ENCODE measurements around the gene GET3.
A peak's percentile ranks its signal among the peaks of the same experiment; 100 is the strongest.
"Not testable (repeated sequence)": the region's sequence is repeated elsewhere in the genome, so short reads cannot be mapped to it uniquely, and the experiment has no call there.

GET3 gene

DNA sequence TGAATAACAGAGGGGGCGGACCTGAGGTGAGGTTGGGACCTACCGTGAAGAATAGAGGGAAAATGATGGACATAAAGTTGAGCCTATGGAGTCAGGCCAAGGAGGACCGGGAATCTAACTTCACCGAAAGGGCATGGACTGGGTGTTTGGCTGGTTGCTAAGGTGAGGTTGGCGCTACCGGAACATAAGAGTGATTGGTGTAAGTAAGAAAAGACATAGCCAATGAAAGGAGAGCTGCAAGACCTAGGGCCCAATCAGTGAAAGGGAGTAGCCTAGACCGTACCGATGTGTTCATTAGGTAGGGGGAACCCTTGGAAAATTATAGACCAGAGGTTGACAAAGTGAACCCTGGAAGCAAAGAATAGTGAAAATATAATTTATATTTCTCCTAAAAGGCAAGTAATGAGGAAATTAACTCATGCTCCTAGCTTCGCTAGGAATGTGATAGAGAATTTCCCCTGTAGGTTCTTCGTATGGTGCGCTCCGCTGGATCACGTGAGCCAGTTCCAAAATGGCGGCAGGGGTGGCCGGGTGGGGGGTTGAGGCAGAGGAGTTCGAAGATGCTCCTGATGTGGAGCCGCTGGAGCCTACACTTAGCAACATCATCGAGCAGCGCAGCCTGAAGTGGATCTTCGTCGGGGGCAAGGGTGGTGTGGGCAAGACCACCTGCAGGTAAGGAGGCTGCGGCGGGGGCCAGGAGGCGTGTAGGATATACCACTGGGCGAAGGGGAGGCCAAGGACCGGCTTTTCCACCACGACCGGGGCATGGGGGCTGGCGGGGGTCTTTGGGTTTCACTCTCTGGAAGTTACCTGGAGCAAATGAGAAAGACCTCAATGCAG is at the start of gene GET3:
Gene GET3 (plus strand): TSS at position 503 of the 840 bp plus-strand sequence. CDS start 9 bp downstream, at position 512.
- DNase-seq (ENCODE audit: low read depth in 2 of 2) = peak; percentile 44 to 59

DNA sequence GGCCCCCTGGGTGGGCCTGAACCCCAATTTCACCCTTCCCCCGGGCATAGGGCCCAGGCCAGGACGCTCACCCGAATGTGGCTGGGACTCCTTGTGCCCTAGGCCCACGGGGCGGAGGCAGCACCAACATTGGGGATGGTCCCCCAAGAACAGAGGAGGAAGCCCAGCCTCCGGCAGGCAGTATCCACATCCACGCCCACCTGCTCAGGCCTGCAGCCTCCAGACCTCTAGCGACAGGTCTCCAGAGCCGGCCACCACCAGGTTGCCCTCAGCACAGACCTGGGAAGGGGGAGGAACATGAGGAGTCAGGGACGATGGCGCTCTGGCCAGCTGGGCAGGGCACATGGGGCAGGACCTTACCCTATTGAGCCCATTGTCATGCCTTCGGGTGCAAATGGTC is 48.3 kb upstream of the GET3 start:
- no peak for DNase-seq (ENCODE audit: low read depth in 2 of 2)

DNA sequence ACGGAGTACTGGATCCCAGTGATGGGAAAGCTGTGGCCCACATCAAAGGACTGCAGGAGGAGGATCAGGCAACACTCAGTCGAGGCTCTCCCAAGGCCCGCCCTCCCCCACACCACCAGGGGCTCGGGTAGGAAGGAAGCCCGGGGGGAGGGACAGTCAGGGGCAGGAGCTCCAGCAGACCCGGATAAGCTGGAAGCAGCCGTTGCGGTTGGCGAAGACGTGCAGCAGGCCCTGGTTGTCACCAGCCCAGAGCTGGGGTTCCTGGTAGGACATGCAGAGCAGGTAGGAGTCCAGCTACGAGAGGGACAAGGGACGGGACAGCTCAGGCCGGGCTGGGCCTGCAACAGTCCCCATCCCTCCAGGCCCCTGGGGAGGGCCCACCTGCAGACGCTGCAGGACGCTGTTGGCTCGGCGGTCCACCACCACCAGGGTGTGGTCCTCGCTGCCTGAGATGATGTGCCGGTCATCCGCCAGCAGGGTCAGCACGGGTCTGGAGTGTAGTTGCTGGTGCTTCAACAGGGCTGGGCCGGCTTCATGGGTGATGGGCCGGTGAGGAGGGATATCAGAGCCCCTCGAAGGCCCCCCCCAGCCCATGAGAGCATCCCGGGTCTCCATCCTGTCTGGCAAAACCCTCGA is 47.6 kb upstream of the GET3 start:
- DNase-seq (ENCODE audit: low read depth in 2 of 2) = no peak

DNA sequence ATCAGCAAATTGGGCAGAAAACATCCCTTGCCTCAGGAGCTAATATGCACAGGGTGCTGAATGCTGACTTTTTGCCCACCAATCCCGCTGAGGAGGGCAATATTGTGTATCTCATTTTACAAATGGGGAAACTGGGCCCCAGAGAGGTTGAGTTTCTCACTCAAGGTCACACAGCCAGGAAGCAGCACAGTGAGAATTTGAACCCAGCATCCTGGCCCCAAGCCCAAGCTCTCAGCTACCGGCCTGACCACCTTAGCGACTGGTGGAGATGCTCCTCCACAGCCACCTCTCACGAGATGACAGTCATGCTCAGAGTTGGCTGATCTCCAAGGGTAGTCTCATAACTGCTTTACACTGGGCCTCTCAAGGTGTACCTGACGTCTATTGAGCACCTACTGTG is 44.3 kb upstream of the GET3 start:
- no peak for DNase-seq (ENCODE audit: low read depth in 2 of 2)

DNA sequence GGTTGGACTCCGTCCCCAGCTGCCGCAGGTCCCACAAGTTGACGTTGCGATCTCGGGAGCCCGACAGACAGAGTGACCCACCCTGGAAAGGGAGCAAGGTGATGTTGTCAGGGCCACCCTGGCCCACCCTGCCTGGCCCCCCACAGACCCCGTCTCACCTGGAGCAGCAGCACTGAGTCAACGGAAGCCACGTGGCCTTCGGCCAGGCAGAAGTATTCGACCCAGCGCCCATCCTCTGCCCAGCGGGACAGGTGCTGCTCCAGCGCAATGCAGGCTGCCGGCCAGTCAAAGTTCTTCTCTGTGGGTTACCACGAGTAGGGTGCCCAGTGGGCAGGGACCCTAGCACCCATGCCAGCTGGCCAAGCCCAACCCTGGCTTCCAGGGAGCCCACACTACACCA is 42.7 kb upstream of the GET3 start:
- no peak for DNase-seq (ENCODE audit: low read depth in 2 of 2)

DNA sequence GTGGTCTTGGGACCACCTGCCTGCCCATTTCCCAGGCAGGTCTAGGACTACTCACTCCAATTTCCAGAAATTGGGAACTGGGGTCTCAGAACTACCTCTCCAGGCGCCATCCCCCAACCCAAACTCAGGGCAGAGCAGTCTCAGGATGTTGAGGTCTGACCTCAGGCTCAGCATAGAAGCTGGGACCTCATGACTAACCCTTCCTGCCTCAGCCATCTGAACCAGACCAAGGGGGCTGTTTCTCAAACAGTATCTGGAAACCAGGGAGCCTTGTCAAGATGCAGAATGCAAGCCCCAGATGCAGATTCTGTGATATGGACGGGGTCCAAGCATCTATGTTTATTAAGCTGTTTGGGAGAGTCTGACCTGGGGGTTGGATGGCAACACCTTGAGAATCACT is 42.2 kb upstream of the GET3 start:
- DNase-seq (ENCODE audit: low read depth in 2 of 2) = no peak

DNA sequence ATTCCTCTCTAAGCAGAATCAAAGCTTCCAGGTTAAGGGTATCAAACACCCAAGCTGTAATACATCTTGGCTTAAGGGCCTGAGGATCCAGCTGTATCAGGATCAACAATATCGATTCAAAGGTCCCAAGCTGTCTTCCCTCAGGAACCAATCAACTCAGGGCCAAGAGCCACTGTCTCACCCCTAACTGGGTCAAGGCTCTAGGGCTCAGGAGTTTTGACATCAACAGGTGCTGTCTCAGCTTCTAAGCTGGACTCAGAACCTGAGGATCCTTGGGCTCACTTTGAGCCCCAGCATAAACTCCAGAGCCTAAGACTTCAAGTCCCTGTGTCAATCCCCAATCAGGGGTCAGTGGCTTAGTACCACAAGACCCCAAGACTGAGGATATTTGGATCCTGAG is 41.8 kb upstream of the GET3 start:
- no peak for DNase-seq (ENCODE audit: low read depth in 2 of 2)

DNA sequence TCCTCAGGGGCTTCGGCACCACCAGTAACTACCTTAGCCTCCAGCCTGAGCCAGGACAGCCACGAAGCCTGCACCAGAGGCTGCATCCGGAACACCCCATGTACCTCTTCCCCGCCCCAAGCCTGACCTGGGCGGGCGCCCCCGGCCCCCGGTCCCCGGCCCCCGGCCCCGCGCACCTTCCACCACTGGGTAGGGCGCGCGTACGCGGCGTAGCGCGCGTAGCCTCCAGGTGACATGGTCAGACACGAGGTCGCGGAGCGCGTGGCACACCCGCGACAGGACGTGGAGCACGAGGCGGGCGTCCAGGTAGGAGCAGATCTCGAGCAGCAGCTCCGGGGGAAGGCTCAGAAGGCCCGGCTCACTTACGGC is 41.3 kb upstream of the GET3 start:
- no peak for DNase-seq (ENCODE audit: low read depth in 2 of 2)

DNA sequence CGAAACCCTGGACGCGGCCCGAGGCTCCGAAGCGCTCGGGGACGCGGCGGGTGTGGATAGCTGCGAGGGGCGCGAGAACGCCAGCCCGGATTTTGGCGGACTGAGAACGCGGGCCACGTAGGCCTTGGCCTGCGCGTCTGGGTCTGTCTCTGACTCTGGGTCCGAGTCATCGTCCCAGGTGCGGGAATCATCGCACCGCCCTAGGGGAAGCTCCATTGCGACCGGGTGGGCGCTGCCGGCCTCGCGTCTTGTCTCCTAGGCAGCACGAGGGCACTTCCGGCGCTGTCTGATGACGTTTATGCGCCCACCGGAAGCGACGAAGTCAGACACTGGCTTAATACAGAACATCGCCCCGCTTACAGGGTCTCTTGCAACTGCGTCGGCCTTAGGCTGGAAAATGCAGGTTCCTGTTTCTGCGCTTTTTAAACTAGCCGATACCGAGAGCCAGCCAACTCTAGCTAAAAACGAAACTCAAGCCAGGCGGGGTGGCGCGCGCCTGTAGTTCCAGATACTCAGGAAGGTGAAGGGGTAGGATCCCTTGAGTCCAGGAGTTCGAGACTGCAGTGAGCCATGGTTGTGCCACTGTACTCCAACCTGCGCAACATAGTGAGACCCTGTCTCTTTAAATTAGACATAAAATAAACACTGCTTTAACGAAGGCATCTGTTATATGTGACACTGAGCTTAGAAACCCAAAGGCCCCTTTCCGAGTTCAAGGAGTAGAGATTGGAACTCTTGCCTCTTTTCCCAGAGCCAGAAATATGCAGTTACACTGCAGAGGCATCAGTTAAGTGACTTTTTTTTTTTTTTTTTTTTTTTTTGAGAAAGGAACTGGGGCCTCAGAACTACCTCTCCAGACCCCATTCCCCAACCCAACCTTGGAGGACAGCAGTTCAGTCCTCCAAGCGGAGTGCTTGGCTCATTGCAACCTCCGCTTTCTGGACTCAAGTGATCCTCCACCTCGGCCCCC is 40.6 kb upstream of the GET3 start, which contains the start of gene FBXW9:
Gene FBXW9 (minus strand): TSS at position 266 of the 970 bp plus-strand sequence. CDS start 50 bp downstream, at position 216.
- peak; percentile 89 to 96 for DNase-seq (ENCODE audit: low read depth in 2 of 2)

DNA sequence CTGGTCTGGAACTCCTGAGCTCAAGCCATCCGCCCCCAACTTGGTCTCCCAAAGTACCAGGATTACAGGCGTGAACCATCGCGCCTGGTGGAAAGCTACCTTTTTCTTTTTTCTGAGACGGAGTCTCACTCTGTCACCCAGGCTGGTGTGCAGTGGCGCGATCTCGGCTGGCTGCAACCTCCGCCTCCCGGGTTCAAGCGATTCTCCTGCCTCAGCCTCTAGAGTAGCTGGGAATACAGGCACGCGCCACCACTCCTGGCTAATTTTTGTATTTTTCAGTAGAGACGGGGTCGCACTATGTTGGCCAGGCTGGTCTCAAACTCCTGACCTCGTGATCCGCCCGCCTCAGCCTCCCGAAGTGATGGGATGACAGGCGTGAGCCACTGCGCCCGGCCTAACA is 39.9 kb upstream of the GET3 start:
- not testable (repeated sequence) for DNase-seq (ENCODE audit: low read depth in 2 of 2)

DNA sequence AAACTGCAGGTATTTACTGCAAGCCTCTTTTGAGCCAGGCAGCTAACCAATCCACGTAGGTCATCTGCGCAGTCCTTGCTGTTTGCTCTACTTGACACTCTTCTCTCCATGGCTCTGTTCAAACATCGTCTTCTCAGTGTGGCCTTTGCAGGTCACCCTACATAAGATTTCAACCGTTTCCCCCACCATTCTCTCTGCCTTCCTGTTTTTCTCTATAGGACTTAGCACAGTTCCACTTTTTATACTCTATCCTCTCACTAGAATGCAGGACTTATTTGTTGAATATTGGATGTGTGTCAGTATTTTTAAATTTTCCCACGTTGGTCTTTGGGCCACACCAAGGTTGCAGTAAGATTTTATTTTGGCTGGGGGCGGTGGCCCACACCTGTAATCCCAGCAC is 39.2 kb upstream of the GET3 start:
- DNase-seq (ENCODE audit: low read depth in 2 of 2) = no peak

DNA sequence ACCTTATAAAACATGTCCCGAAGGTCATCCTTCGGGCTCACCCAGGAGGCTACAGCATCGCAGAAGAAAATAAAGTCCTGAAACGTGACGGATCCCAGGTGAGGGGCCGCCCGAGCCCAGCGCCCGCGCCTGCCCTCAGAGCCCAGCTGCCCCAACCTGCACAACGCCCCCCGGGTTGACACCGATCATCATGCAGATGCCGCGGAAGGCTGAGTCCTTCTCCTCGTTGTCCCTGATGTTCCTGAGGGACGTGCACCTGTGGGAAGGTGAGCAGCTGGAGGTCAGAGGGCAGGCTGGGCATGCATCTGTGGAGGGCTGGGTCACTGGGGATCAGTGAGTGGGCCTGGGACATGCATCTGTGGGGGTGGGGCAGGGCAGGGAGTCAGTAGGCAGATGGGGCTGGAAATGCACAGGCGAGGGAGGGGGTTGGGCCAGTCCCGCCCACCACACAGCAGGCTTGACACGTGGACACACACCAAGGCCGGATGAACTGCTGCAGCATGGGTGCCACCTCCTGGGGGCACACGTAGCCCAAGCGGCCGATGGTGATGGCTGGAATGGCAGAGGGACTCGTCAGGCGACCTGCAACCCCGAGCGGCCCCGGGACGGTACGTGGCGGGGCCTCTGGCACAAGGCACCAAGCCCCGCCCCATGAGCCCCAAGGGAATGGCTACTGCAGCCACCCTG is 35.6 kb upstream of the GET3 start:
- DNase-seq (ENCODE audit: low read depth in 2 of 2) = no peak

DNA sequence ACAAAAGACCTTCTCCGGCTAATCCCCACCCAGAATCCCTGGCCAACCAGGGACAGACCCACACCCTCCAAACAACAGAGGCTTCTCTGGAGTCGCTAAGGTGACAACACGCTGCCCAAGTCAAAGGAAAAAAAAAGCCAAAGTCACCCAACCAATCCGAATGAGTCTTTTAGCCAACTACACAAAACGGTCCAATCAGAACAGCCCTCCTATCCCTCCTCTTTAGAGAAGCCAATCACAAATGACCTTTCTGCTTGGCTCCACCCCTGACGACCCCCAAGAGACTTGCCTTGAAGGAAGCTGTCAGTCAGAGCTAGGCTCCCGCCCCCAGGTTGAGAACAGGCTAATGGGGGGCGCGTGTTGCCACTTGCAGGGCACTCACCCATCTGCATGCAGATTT is 34.3 kb upstream of the GET3 start:
- no peak for DNase-seq (ENCODE audit: low read depth in 2 of 2)

DNA sequence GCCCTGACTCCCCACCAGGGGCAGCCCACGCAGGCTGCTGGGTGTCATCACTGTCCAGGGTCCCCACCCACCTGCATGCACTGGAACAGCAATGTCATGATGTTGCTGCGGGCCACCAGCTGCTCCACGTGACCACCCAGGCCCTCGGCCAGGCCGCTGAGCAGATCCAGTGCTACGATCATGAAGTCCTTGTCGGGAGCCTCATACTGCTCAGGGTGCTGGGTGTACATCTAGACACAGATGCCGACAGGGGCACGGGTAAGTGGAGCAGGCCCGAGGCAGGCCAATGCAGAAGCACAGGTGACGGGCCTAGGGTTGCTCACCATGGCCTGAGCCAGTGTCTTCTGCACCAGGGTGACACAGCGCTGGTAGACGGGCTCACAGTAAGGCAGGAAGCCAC is 32.1 kb upstream of the GET3 start:
- DNase-seq (ENCODE audit: low read depth in 2 of 2) = no peak

DNA sequence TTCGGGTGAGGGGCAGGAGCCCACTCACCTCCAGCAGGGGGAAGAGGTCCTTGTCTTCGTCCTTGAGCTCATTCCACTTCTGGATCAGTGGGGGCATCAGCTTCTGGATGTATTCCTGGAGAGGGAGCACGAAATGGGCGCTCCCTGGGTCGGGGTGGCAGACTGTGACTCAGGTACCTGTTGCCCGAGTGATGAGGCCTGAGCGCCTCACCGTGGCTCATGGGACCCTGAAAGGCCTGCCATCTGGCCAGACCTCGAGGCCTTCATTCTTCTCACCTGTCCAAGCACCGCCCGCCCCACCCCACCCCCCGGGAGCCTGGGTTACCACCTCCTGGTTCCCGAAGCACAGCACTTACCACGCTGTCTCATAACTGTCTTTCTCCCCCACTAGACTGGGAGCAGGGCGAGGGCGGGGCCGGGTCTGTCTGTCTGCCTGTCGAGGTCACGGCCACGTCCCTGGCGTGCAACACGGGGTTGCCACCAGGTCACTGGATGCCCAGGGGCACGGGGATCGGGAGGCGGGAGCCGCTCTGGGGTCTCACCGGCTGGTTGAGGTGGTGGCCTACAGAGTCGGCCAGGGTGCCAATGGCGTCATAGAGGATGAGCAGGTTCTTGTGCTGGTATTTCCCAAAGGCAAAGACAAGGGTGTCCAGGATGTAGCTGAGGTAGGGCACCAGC is 31.5 kb upstream of the GET3 start:
- DNase-seq (ENCODE audit: low read depth in 2 of 2) = no peak

DNA sequence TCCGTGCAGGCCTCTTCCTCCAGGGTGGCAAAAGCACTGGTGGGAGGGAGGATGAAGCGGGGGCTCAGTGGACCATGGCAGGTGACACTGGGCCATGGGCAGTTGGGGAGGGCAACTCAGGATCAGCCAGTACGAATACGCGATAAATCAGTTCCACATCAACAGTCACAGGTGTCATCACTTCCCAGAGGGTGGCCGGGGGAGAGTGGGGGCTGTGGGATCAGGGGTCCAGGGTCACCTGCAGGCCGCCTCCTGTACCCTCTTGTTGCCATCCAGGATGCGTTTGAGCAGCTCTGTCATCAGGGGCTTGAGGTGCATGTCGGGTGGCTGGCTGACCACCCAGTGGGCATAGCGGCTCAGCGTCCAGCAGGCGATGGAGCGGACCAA is 31.0 kb upstream of the GET3 start:
- no peak for DNase-seq (ENCODE audit: low read depth in 2 of 2)

DNA sequence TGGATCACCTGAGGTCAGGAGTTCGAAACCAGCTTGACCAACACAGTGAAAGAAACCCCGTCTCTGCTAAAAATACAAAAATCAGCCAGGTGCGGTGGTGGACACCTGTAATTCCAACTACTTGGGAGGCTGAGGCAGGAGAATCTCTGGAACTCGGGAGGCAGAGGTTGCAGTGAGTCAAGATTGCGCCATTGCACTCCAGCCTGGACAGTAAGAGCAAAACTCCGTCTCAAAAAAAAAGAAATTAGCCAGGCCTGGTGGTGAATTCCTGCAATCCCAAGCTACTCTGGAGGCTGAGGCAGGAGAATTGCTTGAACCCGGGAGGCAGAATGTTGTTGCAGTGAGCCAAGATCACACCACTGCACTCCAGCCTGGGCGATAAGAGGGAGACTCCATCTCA is 28.7 kb upstream of the GET3 start:
- DNase-seq (ENCODE audit: low read depth in 2 of 2) = no peak

DNA sequence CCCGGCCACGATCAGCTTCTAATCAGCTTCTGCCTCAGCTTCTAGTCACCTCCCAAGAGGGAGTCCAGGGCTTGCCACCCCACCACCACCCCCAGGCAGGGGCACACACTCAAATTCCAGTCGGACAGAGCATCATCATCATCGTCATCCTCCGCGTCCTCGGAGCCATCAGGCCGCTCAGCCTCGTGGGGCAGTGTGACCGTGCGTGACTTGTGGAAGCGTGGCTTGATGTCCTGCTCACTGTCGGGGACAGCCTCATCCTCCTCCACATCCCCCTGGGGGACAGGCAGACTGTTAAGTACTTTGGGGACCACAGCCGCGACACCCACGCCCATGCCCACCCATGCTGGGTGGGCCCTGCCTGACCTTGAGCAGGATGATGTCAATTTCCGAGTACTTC is 26.1 kb upstream of the GET3 start:
- no peak for DNase-seq (ENCODE audit: low read depth in 2 of 2)

DNA sequence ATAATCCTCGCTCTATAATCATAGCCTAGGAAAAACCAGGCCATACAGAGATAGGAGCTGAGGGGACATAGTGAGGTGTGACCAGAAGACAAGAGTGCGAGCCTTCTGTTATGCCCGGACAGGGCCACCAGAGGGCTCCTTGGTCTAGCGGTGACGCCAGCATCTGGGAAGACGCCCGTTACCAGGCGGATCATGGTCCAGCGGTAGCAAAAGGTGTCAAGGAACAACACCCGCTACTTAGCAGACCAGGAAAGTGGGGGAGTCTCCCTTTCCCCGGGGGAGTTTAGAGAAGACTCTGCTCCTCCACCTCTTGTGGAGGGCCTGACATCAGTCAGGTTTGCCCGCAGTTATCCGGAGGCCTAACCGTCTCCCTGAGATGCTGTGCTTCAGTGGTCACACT is 25.2 kb upstream of the GET3 start:
- DNase-seq (ENCODE audit: low read depth in 2 of 2) = not testable (repeated sequence)

DNA sequence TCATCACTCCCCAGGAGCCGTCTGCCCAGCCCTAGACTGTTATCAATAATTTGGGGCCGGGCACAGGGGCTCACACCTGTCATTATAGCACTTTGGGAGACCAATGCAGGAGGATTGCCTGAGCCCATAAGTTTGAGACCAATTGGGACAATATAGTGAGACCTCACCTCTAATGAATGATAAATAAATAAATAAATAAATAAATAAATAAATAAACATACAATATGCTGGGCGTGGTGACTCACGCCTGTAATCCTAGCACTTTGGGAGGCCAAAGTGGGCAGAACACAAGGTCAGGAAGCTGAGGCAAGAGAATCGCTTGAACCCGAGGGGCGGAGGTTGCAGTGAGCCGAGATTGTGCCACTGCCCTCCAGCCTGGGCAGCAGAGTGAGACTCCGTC is 24.0 kb upstream of the GET3 start:
- DNase-seq (ENCODE audit: low read depth in 2 of 2) = not testable (repeated sequence)

DNA sequence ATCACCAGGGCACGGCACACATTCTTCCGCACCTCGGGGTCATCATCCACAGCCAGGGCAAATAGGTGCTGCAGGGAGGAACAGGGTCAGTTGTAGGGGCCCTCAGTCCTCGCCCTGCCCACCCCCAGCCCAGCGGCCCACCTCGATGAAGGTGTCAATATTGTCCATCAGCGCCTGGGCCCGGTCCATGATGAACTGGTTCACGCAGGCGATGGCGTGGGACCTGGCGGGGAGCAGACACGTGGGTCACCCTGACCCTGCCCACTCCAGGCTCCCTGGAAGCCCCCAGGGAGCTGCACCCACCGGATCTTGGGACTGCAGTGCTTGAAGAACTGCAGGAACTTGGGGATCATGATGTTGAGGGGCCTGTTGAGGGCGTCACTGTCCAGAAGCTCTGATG is 22.2 kb upstream of the GET3 start:
- DNase-seq (ENCODE audit: low read depth in 2 of 2) = no peak
